ENCODE results near the gene CENPC.
"Not testable (repeated sequence)": the region's sequence is repeated elsewhere in the genome, so short reads cannot be mapped to it uniquely, and the experiment has no call there.

The CENPC gene

GRCh38 chr4:67549123-67549522 is 3.8 kb upstream of the CENPC start:
- DNase-seq, result peak in 1 of 2 donors; percentile 39

- no peak for DNase-seq
Measured at GRCh38 chr4:67546971-67547370, 1.7 kb upstream of the CENPC start.

- DNase-seq, result no peak
Measured at GRCh38 chr4:67546004-67546356, 677 bp upstream of the CENPC start.

DNA sequence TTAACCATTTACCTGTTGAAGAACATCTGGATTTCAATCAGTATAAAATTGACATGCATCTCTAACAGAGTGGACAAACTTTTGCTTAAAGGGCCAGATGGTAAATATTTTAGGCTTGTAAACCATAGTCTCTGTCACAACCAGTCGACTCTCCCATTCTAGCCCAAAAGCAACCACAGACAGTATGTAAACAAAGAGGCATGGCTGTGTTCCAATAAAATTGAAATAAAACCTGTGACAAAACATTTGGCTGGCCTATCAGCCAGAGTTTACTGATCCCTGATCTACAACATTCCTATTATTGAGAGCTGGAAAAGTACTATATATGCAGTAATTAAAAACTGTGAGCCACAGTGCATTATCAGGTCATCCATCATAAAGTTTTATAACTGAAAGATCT is 3.2 kb downstream of the CENPC start:
- DNase-seq, result no peak

DNA sequence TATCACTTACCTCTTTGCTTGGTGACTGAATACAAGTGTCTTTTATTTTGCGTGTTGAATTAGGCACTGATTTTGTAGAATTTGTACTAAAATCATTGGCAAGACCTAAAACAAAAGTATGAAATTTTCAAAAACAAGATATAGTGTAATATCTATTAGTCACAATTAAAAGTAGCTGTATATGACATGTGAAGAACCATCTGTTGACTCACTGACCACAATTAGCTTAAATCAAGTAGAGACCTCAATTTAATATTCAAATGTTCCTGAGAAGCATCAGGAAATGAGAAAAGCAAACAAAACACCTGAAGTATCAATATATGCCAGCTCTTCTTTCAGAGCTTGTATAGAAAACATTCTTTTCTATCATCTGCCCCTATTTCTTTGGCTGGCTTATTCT is 5.5 kb downstream of the CENPC start:
- DNase-seq, result no peak

DNA sequence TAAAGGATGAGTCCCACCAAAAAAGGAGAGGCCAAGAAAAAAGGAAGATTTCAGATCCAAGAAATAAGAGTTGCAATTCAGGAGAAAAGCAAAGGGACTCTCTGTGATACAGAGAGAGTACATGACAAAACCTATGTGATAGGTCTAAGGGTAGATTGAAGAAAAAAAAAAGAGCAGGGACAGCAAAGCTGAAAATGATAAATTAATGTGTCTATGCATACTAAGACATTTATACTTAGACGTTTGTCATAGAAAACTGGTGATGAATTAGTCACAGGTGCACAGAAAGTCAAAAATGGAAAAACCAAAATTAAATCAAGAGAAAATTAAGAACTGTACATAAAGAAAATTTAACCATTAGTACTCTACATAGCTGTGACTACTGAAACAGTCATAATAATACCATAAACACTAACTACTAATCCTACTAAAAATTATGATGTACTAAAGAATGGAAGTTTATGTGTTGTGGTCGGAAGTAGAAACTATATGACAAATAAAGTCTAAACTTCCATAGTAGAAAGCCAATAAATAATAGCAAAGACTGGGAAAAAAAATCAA is 9.9 kb downstream of the CENPC start:
- no peak for DNase-seq

DNA sequence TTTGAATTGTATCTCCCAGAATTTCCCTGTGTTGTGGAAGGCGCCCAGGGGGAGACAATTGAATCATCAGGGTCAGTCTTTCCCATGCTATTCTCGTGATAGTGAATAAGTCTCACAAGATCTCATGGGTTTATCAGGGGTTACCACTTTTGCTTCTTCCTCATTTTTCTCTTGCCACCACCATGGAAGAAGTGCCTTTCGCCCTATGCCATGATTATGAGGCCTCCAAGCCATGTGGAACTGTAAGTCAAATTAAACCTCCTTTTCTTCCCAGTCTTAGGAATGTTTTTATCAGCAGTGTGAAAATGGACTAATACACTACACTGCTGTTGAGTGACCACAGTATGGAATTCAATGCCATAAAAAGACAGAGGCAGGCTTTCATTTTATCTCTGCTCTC is 12.2 kb downstream of the CENPC start:
- no peak for DNase-seq

DNA sequence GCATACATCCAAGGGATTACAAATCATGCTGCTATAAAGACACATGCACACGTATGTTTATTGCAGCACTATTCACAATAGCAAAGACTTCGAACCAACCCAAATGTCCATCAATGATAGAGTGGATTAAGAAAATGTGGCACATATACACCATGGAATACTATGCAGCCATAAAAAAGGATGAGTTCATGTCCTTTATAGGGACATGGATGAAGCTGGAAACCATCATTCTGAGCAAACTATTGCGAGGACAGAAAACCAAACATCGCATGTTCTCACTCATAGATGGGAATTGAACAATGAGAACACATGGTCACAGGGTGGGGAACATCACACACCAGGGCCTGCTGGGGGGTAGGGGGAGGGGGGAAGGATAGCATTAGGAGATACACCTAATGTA is 12.9 kb downstream of the CENPC start:
- not testable (repeated sequence) for DNase-seq

- DNase-seq, result no peak
Measured at GRCh38 chr4:67531379-67531962, 13.8 kb downstream of the CENPC start.

DNA sequence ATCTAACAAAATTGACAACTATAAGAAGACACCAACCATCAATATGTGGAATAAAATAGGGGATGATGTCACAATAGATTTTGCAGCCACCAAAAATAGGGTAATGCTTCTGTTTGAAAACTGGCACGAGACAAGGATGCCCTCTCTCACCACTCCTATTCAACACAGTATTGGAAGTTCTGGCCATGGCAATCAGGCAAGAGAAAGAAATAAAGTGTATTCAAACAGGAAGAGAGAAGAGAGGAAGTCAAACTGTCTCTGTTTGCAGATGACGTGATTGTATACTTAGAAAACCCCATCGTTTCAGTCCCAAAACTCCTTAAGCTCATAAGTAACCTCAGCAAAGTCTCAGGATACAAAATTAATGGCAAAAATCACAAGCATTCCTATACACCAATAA is 21.2 kb downstream of the CENPC start:
- not testable (repeated sequence) for DNase-seq

DNA sequence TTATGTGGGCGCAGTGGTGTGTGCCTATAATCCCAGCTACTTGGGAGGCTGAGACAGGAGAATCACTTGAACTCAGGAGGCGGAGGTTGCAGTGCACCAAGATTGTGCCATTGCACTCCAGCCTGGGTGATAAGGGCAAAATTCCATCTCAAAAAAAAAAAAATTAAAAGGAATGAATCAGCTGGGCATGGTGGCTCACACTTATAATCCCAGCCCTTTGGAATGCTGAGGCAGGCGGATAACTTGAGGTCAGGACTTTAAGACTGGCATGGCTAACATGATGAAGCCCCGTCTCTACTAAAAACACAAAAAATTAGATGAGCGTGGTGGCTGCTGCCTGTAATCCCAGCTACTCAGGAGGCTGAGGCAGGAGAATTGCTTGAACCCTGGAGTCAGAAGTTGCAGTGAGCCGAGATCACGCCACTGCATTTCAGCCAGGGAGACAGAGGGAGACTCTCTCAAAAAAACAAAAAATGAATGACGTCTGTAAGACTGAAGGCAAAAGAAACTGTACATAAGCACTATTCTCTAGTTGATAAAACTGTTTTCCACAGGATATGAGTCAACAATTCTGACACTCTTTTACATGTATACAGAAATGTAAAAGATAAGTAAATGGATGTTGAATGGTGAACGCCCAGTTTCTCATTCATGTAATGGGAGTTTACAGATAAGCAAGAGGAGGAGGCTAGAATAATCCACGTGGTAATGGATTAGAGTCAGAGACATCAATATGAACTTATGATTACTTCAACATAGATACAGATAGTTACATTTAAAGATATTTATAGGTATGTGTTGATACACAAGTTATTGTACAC is 22.2 kb downstream of the CENPC start:
- DNase-seq, result no peak

GRCh38 chr4:67522230-67522629 is 23.1 kb downstream of the CENPC start:
- no peak for DNase-seq

GRCh38 chr4:67521506-67521905 is 23.8 kb downstream of the CENPC start:
- no peak for DNase-seq

- DNase-seq, result no peak
Measured at GRCh38 chr4:67520141-67520540, 25.2 kb downstream of the CENPC start.

DNA sequence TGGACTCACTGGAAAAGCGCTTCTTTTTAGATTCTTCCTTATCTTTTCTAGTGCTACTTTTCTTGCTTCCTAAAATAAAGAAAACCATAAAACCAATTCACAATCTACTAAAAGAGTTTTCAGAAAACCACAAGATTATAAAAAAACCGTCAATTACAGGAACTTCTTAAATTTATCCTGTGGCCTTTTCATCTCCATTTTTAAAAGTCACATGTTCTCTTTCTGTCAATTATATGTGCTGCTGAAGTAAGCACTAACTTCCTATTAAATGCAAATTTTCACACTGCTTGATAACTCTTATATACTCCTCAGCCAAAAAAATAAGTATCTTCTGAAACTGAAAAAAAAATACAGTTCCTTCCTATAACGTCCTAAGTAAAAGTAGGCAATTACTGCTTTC is 32.8 kb downstream of the CENPC start:
- DNase-seq, result no peak

GRCh38 chr4:67500373-67500772 is 44.9 kb downstream of the CENPC start:
- no peak for DNase-seq

GRCh38 chr4:67499799-67500198 is 45.5 kb downstream of the CENPC start:
- DNase-seq, result no peak

DNA sequence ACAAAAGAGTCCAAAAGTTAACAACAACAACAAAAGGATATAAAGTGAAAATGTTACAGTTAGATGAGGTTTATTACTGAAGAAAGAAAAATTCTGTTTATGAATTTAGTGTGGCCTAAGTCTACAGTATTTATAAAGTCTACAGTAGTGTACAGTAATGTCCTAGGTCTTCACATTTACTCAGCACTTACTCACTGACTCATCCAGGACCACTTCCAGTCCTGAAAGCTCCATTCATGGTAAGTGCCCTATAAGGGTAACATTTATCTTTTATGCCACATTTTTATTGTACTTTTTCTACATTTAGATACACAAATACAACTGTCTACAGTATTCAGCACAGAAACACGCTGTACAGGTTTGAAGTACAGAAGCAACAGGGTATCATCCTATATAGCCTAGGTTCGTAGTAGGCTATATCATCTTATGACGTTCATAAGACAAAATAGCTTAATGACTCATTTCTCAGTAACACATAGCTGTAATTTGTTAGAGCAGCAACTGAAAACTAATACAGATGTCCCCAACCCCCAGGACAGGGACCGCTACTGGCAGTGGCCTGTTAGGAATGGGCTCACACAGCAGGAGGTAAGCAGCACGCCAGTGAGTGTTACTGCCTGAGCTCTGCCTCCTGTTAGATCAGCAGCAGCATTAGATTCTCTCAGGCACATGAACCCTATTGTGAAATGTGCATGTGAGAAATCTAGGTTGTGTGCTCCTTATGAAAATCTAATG is 61.3 kb downstream of the CENPC start:
- DNase-seq, result no peak

- no peak for DNase-seq
Measured at GRCh38 chr4:67480810-67481209, 64.5 kb downstream of the CENPC start.

DNA sequence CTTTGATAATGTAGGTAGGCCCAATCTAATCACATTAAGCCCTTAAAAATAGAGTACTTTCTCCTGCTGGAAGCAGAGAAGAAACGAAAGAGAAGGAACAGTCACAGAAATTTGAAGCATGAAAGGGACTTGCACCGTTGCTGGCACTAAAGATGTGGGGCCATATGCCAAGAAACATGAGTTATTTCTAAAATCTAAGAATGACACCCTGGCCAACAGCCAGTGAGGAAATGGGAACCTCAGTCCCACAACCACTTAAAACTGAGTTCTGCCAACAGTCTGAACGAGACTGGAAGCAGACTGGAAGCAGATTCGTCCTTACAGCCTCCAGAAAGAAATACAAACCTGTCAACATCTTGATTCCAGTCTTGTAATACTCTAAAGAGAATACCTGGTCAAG is 70.1 kb downstream of the CENPC start:
- no peak for DNase-seq

GRCh38 chr4:67470871-67471270 is 74.4 kb downstream of the CENPC start:
- DNase-seq, result no peak

GRCh38 chr4:67468830-67469229 is 76.5 kb downstream of the CENPC start:
- DNase-seq, result no peak

DNA sequence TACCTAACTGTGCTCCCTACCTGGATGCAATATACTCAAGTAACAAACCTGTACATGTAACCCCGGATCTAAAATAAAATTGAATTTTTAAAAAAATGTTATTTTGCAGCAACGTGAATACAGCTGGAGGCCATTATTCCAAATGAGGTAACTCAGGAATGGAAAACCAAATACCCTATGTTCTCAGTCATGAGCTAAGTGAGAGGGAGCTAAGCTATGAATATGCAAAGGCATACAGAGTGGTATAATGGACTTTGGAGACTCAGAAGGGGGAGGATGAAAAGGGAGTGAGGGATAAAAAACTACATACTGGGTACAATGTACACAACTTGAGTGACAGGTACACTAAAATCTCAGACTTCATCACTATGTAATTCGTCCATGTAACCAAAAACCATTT is 78.6 kb downstream of the CENPC start:
- DNase-seq, result no peak

DNA sequence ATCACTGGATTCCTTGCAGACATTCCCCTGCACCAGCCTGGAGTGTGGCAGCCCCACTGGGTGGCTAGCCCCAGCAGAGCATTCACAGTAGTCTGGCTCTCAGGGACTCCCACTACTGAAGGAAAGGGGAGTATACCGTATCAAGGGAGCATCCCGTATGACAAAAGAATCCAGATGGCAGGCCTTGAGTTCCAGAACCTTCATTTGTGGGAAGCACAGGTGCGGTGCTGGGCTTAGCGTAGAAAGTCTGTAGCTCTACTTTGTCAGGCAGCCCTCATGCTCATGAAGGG is 79.6 kb downstream of the CENPC start:
- no peak for DNase-seq
